GM21526 (cell line): ENCODE data around the gene OR1J1.

Source experiments
- ATAC-seq: cut with Tn5 transposase; IDR thresholded peaks from one replicate; pipeline ENCODE4 v1.9.1; 2021; ENCODE audit warnings: moderate library complexity; ENCODE audit not compliant: unreplicated experiment, low FRiP score

OR1J1 gene, protein sequence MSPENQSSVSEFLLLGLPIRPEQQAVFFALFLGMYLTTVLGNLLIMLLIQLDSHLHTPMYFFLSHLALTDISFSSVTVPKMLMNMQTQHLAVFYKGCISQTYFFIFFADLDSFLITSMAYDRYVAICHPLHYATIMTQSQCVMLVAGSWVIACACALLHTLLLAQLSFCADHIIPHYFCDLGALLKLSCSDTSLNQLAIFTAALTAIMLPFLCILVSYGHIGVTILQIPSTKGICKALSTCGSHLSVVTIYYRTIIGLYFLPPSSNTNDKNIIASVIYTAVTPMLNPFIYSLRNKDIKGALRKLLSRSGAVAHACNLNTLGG

DNA sequence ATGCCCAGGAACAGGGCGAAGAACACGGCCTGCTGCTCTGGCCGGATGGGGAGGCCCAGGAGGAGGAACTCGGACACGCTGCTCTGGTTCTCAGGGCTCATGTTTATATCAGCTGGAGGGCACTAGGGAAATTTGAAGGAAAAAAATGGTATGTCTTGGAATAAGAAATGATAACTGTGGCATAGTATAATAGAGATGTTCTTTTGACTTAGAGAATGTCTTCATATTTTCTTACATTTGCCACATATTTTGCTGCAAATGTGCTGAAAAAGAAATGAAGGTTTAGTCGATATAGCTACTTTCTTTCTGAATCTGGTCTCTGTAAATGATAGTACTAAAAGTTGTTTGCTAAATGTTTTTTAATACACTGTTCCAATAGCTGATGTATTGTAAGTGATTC is at the start of gene OR1J1:
TSS of gene OR1J1 (minus strand) at position 101 of the 400 bp plus-strand sequence. CDS start at position 101, 0 bp downstream.
- ATAC-seq, result no peak

DNA sequence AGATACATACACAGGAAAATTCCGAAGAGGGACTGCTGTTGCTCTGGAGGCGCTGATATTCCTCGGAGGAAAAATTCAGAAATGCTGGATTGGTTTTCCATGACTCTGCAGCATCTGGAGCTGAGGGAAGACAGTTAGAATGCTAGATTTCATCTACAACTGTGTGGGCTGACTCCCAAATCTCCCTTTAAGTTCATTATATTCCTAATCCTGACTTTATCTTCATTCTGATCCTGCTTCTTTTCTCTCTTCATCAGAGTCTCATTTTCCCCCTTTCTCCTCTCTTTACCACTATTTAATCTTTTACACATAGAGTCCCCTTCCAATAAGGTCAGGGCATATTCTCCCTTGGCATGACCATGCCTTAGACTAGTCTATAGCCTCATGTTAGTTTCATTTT is 49.5 kb upstream of the OR1J1 start, which contains the start of gene OR1N1:
TSS of gene OR1N1 (minus strand) at position 101 of the 400 bp plus-strand sequence. CDS start at position 101, 0 bp downstream.
- ATAC-seq, result no peak

DNA sequence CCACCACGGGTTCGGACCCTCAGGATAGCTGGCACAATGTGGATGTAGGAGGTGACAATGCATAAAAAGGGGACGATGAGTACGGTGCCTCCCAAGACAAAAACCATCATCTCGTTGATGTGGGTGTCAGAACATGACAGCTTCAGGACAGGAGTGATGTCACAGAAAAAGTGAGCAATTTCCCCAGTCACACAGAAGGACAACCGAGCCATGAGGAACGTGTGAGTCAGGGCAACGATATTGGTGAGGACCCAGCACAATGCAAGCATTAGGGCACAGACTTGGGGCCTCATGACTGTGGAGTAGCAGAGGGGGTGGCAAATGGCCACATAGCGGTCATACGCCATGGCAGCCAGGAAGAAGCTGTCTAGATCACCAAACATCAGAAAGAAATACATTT is 48.9 kb upstream of the OR1J1 start:
- ATAC-seq, result no peak

DNA sequence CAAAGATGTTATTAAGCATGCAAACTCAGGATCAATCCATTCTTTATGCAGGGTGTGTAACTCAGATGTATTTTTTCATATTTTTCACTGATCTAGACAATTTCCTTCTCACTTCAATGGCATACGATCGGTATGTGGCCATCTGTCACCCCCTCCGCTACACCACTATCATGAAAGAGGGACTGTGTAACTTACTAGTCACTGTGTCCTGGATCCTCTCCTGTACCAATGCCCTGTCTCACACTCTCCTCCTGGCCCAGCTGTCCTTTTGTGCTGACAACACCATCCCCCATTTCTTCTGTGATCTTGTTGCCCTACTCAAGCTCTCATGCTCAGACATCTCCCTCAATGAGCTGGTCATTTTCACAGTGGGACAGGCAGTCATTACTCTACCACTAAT is 41.6 kb upstream of the OR1J1 start:
- no peak for ATAC-seq

DNA sequence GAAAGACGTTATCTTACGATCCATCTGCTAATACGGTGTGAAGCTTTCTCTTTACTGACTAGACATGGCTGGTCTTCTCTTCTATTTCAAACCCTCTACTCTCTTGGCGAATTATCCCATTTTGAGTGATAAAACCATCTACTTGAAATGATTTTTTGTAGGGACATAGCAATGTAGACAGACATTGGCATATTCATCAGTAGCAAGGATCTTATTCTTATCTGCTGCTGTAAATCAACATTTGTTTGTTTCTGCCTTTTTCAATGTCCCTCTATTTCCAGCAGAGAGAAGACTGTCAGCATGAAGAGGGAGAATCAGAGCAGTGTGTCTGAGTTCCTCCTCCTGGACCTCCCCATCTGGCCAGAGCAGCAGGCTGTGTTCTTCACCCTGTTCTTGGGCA is 41.1 kb upstream of the OR1J1 start, which contains the start of gene OR1J4:
TSS of gene OR1J4 (plus strand) at position 301 of the 400 bp plus-strand sequence. CDS start at position 301, 0 bp downstream.
- no peak for ATAC-seq

DNA sequence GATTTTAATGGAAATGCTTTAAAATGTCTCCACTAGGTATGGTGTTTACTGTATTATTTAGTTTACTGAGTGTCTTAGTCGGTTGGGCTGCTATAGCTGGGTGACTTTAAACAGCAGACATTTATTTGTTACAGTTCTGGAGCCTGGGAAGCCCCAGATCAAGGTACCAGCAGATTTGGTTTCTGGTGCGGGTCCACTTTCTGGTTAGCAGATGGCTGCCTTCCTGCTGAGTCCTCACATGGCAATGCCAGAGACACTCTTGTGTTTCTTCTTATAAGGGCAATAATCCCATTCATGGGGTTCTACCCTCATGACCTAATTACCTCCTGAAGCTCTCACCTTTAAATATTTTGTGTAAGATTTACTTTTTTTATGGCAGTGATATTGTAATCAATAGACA is 40.5 kb upstream of the OR1J1 start:
- no peak for ATAC-seq

DNA sequence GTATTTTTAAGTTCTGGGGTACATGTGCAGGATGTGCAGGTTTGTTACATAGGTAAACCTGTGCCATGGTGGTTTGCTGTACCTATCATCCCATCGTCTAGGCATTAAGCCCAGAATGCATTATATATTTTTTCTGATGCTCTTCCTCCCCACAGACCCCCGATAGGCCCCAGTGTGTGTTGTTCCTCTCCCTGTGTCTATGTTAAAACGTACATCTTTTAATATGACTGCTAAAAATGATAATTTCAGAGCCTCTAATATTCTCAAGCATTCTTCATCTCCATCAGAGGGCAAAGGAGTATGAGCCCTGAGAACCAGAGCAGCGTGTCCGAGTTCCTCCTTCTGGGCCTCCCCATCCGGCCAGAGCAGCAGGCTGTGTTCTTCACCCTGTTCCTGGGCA is 32.8 kb upstream of the OR1J1 start, which contains the start of gene OR1J2:
TSS of gene OR1J2 (plus strand) at position 301 of the 400 bp plus-strand sequence. CDS start at position 301, 0 bp downstream.
- no peak for ATAC-seq

DNA sequence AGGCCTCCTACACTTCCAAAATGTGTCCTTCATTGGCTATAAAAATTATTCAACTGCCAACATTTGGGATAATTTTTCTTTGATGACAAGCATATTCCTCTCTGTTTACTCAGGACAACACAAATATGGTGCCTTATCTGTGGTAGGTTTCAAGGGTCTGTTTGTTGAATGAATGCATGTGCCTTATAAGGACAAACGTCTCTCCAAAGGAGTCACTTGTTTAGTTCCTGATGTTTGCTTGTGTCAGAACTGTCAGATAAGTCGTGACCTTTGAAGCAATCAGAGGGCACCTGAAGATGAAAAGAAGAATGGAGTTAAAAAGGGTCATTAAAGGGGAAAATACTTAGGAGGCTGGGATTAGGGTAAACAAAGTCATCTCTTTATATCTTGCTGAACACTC is 29.2 kb upstream of the OR1J1 start:
- ATAC-seq, result no peak

DNA sequence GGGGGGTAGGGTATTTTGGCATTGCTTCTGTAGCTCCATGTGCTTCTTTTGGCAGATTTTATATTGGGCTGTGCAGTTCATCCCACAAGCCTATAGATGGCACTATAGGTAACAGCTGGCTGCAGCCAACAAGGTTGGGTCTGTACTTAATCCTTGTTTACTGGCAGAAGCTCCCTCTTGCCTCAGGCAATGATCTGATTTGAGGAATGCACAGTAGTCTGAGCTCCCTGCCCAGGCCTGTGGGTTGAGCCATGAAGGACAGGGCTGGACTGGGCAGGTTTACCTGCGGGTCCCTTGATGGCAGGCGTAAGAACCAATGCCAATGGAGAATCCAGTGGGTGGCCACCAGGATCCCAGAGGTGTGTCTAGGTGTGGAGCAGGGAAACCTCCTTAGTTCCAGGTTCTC is 21.2 kb upstream of the OR1J1 start:
- ATAC-seq, result no peak

DNA sequence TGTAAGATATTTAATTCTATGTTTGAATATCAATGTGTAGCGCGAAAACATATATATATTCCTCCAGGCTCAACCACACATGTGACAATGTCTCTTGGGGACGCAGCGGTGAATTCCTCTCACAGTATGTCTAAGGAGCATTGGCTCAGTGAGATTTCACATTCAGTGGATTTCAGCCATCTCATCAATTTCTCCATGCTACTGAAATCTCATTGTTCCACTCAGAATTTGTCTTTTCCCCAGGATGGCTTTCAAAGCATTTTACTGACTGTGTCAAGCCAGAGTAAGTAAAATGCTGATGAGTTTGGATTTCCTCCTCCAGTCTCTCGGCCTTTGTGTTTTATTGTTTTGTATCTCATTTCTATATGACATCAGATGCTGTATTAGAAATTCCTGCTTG is 1.3 kb upstream of the OR1J1 start:
- ATAC-seq, result no peak

DNA sequence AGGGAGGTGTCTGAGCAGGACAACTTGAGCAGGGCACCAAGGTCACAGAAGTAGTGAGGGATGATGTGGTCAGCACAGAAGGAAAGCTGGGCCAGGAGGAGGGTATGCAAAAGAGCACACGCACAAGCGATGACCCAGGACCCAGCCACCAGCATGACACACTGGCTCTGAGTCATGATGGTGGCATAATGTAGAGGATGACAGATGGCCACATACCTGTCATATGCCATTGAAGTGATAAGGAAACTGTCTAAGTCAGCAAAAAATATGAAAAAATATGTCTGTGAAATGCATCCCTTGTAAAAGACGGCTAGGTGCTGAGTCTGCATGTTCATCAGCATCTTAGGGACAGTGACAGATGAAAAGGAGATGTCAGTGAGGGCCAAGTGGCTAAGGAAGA is 380 bp downstream of the OR1J1 start:
- no peak for ATAC-seq

DNA sequence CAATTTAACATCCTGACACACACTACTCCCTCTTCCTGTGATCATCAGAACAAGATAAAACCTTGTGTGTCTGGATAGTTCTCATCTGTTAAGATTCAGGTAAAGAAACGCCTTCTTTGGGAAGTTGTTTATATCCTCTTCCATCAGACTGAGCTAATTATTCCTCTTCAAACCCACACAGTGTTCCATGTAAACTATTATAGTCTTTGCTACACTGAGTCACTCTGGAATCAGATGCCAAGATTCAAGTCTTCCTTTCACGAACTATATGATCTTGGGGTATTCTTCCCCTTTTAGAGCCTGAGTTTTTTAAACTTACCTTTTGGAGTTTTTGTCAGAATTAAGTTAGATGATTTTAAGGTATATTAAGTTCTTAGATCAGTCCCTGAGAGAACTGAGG is 2.0 kb downstream of the OR1J1 start:
- ATAC-seq, result no peak

DNA sequence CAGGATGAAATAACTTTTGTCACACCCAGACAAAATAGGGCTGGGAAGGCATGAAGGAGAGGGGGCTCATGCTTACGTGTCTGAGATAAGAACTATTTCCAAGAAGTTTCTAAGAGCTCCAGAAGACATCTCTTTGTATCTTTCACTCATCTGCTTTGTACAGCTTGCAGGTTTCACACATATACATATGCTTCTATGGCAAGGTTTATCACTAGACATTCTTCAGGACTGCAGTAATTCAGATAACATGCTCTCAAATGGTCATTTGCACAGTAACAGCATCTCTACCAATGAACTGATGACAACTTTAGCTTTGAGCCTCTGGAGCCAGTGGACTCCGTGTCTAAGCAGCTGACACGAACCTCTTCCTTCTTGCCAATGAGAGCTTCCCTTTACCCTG is 3.2 kb downstream of the OR1J1 start:
- ATAC-seq, result no peak

DNA sequence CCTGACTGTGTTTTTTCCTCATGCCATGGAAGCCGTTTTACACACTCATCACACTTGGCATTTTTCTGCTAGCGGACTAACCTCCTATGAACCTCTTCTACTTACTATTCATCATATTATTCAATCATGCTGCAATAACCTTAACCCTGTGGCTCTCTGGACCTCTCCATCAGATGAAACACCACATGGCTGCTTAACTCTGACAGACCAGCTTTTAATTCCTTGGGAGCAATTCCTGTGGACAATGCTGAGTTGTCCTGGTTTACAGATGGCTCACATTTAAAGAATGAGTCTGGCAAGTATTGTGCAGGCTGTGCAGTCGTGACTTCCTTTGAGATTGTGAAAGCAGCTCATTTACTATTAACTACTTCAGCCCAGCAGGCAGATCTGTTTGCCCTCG is 9.0 kb downstream of the OR1J1 start:
- ATAC-seq, result no peak

DNA sequence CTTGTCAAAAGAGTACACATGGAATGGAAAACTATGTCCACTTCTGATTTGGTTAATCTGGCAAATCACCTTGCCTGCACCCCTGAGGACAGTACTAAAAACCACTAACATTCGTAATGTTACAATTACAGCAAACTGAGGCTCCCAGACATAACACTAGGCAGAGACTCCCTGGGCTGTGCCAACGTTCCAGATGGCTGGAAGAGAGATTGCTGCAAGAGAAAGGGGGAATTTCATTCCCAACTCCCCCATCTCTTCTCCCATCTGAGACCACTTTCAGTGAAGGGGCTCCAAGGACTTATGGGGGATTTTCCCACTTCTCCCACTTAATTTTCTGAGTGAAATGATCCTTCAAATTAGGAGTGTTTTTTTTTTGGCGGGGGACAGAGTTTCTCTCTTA is 11.3 kb downstream of the OR1J1 start:
- no peak for ATAC-seq

DNA sequence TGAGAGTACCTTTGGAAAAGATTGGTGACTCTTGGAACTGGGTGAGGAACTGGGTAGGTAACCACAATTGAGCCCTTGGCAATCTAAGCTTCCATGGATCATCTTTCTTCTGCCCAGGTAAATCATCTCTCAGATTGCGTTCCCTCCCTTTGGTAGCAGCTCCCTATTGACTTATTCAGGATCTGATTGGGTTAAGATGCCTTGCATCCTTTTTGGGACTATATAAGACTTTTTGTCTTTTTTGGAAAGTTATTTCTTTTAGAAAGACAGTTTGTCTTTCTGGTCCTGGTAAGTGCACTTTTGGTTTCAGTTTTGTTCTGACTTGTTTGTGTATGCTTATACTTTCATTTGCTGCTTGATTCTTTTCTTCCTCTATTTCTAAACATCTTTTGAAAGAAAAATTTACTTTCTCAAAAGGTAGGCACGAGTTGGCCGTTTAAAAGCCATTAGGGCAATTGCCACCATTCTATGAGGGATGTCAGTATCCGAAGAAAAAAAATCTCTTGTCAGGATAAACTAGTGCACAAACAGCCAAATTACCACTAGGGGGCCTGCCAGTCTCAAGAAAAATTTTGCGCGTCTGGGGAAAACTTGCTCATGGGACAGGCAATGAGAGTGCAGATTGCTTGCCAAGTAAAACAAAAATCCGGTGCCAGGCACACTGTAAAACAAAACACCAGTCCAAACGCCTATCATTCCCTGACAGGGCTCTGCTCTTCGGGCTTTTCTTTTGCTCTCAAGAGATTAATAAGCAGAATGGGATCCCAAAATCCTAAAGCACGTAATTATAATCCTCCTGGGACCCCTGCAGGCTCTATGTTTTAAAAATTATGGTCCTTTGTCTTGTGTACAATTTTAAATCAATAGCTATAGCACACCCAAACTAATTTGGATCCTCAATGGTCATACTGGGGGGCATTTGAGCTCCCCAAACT is 12.8 kb downstream of the OR1J1 start:
- peak; percentile 84 for ATAC-seq

DNA sequence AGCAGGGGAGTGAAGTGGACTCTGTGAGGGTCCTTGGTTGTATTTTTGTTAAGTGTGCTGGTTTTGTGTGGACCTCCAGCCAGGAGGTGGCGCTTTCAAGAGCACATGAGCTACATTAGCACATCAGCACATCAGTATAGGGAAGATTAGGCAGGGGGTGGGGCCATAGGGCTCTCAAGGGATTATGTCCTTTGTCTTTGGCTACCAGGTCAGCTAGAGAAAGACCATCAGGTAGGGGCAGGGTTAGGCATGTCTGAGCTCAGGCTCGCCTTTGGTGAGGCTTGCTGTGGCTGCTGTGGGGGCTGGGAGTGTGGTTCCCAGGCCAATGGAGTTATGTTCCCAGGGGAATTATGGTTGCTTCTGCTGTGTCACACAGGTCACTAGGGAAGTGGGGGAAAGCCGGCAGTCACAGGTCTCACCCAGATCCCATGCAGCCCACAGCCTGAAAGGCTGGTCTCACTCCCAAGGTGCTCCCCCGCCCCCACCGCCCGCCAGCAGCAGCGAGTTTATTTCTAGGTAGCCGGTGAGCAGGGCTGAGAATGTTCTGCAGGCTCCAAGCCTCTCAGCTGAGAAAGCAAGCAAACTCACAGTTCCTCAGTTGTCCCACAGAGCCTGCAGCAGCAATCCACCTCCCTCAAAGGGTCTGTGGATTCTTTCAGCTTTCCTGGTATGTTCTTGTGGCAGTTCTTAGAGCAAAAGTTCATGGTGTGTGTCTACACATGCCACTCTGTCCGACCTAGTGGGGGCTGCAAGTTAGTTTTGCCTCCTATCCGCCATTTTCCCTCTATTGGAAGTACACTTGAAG is 13.7 kb downstream of the OR1J1 start:
- ATAC-seq, result no peak

DNA sequence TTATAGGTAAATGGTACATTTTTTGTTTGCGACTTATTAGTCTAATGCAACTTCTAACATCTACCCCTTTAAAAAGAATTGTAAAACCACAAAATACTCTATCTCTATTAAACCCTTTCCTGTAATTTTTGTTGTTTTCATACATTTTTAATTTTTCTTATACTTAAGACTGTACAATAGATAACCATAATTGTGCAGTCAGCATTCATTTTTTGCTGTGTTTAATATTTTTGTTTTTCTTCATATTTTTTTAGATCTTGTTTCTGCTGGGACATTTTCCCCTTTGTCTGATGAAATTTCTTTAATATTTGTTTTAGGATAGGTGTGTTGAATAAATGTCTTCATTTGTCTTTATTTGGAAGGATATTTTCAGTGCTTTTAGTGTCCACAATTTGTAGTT is 19.9 kb downstream of the OR1J1 start:
- no peak for ATAC-seq

DNA sequence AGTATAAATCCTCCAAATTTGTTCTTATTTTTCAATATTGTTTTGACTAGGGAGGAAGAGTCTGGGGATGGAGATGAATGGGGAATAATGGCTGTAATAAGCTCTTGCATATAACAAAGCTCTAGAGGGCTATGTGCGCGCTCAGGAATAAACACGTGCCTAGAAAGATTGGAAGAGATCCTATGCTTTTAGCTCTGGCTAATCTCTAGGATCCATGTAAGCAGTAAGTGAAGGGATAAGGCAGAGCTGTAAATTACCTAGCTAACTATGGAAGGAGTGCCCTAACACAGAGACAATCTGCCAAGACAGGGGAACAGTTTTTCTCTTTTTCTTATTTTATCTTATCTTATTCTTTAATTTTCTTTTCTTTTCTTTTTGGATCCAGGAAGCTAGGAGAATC is 21.6 kb downstream of the OR1J1 start:
- ATAC-seq, result no peak

DNA sequence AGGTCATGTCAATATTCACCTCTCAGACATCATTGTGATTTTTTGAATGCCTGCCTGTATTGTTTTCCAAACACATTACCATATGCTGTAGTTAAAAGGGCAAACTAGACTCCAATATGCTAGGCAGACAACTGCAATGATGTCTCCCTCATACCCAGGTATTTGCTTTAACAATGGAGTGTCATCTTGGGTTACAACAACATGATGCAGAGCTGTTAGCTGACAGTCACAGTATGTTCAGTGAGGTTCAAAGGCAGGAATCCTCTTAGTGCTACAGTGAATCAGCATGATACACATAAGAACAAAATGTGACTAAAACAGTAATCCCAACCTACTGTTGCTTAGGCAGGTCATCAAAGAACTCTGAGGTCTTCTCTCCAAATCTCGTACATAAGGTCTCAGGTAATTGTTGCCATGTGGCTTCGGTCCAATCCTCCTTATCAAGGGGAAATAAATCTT is 24.0 kb downstream of the OR1J1 start:
- no peak for ATAC-seq
